Measurements from ENCODE around the gene FMN1.

The FMN1 gene

GRCh38 chr15:33200903-33201302 is 6.4 kb upstream of the FMN1 start:
- DNase-seq = no peak

- DNase-seq = no peak
These were observed 5.9 kb upstream of the FMN1 start for GRCh38 chr15:33200444-33200843.

GRCh38 chr15:33198541-33198940 is 4.0 kb upstream of the FMN1 start:
- no peak for DNase-seq

- DNase-seq = no peak
These were observed 3.1 kb upstream of the FMN1 start for GRCh38 chr15:33197636-33198035.

GRCh38 chr15:33194237-33194636 is 277 bp downstream of the FMN1 start:
- no peak for DNase-seq

GRCh38 chr15:33191591-33191990 is 2.9 kb downstream of the FMN1 start:
- no peak for DNase-seq

GRCh38 chr15:33190539-33190938 is 4.0 kb downstream of the FMN1 start:
- no peak for DNase-seq

- no peak for DNase-seq
These were observed 5.8 kb downstream of the FMN1 start for GRCh38 chr15:33188641-33189257.

- no peak for DNase-seq
These were observed 6.4 kb downstream of the FMN1 start for GRCh38 chr15:33188159-33188558.

- DNase-seq = no peak
These were observed 11.2 kb downstream of the FMN1 start for GRCh38 chr15:33183334-33183733.

GRCh38 chr15:33182926-33183325 is 11.6 kb downstream of the FMN1 start:
- no peak for DNase-seq

- no peak for DNase-seq
These were observed 12.1 kb downstream of the FMN1 start for GRCh38 chr15:33182278-33182905.

GRCh38 chr15:33179874-33180273 is 14.6 kb downstream of the FMN1 start:
- no peak for DNase-seq

- no peak for DNase-seq
These were observed 23.3 kb downstream of the FMN1 start for GRCh38 chr15:33171202-33171601.

GRCh38 chr15:33169625-33170024 is 24.9 kb downstream of the FMN1 start:
- DNase-seq = no peak

GRCh38 chr15:33168444-33168843 is 26.1 kb downstream of the FMN1 start:
- no peak for DNase-seq

- no peak for DNase-seq
These were observed 30.7 kb downstream of the FMN1 start for GRCh38 chr15:33163816-33164215.

- DNase-seq = no peak
These were observed 33.3 kb downstream of the FMN1 start for GRCh38 chr15:33161209-33161608.

- DNase-seq = no peak
These were observed 33.8 kb downstream of the FMN1 start for GRCh38 chr15:33160581-33161165.

- DNase-seq = no peak
These were observed 34.6 kb downstream of the FMN1 start for GRCh38 chr15:33159726-33160453.

GRCh38 chr15:33158366-33158765 is 36.1 kb downstream of the FMN1 start:
- DNase-seq = no peak

GRCh38 chr15:33157371-33158037 is 37.0 kb downstream of the FMN1 start:
- DNase-seq = no peak

GRCh38 chr15:33155691-33156420 is 38.7 kb downstream of the FMN1 start:
- no peak for DNase-seq
